Cerebellar cortex (tissue), 1 donor: ENCODE data around the gene ECHDC1.
"Not testable (repeated sequence)": the region's sequence is repeated elsewhere in the genome, so short reads cannot be mapped to it uniquely, and the experiment has no call there.

Experiments used
- DNase-seq: peaks from one replicate; pipeline ENCODE4 v3.0.0-alpha.2; 2015; ENCODE audit warnings: low spot score

The ECHDC1 gene

GRCh38 chr6:127342946-127343808 is at the start of gene ECHDC1:
TSS of gene ECHDC1 (minus strand) at chr6:127343609. CDS start at chr6:127331028, 12,581 bp downstream.
- peak; percentile 78 for DNase-seq

GRCh38 chr6:127392301-127392700 is 48.9 kb upstream of the ECHDC1 start:
- no peak for DNase-seq

- DNase-seq = no peak
These were observed 47.9 kb upstream of the ECHDC1 start for GRCh38 chr6:127391094-127391953.

GRCh38 chr6:127389706-127390105 is 46.3 kb upstream of the ECHDC1 start:
- no peak for DNase-seq

- no peak for DNase-seq
These were observed 42.4 kb upstream of the ECHDC1 start for GRCh38 chr6:127385668-127386430.

- not testable (repeated sequence) for DNase-seq
These were observed 41.4 kb upstream of the ECHDC1 start for GRCh38 chr6:127384848-127385247.

GRCh38 chr6:127383988-127384387 is 40.6 kb upstream of the ECHDC1 start:
- DNase-seq = no peak

GRCh38 chr6:127382413-127382812 is 39.0 kb upstream of the ECHDC1 start:
- DNase-seq = no peak

- no peak for DNase-seq
These were observed 38.0 kb upstream of the ECHDC1 start for GRCh38 chr6:127381384-127381783.

GRCh38 chr6:127376685-127377084 is 33.3 kb upstream of the ECHDC1 start:
- no peak for DNase-seq

GRCh38 chr6:127367023-127367375 is 23.6 kb upstream of the ECHDC1 start:
- DNase-seq = no peak

- no peak for DNase-seq
These were observed 23.0 kb upstream of the ECHDC1 start for GRCh38 chr6:127366282-127367022.

- no peak for DNase-seq
These were observed 22.5 kb upstream of the ECHDC1 start for GRCh38 chr6:127365874-127366273.

- no peak for DNase-seq
These were observed 9.1 kb upstream of the ECHDC1 start for GRCh38 chr6:127352524-127352923.

GRCh38 chr6:127349980-127350379 is 6.6 kb upstream of the ECHDC1 start:
- no peak for DNase-seq

- no peak for DNase-seq
These were observed 4.7 kb upstream of the ECHDC1 start for GRCh38 chr6:127348028-127348661.

GRCh38 chr6:127347178-127347577 is 3.8 kb upstream of the ECHDC1 start:
- no peak for DNase-seq

GRCh38 chr6:127345521-127345920 is 2.1 kb upstream of the ECHDC1 start:
- DNase-seq = no peak

GRCh38 chr6:127343809-127344659 is 625 bp upstream of the ECHDC1 start:
- peak; percentile 43 for DNase-seq

- no peak for DNase-seq
These were observed 988 bp downstream of the ECHDC1 start for GRCh38 chr6:127342296-127342945.
